ENCODE results near the gene PPM1A.

The PPM1A gene

GRCh38 chr14:60248697-60249318 is at the start of gene PPM1A:
Gene PPM1A, plus strand, starts transcription at chr14:60249221. Its CDS starts 33,483 bp downstream, at chr14:60282704.
- peak; percentile 85 for DNase-seq

DNA sequence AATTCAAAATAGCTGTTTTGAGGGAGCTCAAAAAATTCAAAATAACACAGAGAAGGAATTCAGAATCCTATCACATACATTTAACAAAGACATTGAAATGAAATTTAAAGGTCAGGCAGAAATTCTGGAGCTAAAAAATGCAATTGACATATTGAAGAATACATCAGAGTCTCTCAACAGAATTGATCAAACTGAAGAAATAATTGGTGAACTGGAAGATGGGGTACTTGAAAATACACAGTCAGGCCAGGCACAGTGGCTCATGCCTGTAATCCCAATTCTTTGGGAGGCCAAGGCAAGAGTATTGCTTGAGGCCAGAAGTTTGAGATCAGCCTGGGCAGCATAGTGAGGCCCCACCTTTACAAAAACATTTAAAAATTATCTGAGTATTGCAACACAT is 49.7 kb upstream of the PPM1A start:
- no peak for DNase-seq

- no peak for DNase-seq
Observed at GRCh38 chr14:60204104-60204842, 44.7 kb upstream of the PPM1A start.

DNA sequence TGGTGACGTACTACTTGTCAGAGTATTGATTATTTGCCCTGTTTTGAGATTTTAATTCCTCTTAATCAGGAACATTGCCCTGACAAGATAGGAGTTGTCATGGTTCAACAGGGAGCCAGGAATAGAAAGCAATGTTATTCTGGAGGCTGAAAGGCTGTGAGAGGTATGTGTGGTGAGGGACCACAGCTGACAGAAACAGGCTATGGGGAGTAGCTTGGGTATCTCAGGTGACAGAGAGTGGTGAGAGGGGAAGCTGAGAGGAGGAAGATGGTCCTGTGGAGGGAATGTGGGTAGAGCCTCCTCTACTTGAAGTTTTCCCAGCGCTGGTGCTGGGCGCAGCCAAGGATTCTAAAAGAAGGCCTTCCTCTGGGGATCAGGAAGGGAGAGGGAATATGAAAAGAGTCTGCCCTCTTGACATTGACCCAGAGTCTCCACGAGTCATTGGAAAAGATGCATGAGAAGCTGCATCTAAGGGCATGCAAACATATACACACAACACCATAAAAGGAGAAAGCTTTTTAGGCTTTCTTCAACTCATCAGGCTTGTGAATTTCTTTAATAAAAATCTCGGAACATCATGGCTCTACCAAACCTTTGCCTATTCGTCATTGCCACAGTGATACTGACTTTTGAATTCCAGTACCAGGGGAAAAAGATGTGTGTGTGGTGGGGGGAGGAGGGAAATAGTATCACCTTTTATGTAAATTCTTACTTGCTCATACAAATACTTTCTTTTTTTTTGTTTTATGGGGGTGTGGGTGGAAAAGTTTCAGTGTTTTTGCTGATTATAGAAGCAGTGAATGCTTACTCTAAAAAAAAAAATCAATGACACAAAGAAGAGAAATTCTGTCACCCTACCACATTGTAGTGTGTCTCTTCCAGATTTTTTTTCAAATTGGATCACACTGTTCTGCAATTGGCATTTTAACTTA is 43.9 kb upstream of the PPM1A start:
- DNase-seq, result no peak

DNA sequence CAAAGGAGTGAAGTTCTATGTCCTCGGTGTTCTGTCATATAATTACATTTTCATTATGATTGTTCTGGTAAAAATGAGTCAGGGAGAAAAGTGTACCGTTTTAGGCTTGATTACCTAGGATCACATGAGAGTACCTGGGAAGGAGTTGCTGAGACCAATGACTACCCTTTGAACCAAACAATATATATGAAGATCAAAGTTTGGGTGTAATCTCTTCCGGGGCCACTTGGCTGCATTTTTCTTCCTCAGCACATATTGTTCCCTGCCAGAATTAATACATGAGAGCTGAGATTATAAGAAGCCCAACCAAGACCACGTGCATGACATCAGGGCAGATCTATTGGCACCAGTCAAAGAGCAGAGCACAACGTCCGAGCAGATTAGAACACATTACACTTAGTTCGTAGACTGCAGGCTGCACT is 42.8 kb upstream of the PPM1A start:
- no peak for DNase-seq

DNA sequence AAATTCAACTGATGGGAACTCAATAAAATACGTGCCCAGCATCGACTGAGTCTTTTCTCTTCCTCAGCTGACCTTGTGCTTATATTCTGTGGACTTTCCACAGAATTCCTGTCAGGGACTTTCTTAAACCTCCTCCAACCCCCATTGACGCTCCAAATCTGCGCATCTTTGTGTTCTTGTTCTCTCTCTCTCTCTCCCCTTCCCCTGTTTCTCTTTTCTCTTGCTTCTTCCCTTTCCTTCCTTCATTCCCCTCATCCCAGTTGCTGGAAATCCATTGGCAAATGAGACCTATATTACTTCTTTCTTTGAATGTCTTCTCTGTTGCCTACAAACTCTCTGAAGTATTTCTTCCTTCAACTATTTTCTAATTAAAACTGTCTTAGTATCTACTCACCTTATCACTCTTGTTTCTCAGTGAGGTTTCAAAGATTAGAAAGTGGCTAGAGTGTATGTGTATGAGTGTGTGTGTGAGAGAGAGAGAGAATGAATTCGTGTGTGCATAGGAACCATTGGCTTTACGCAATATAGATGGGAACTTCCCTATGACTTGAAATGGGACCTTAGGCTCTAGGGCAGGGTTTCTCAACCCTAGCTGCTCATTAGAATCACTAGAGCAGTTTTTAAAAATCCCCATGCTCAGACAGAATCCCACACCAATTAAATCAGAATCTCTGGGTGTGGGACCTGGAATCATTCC is 42.0 kb upstream of the PPM1A start:
- DNase-seq, result no peak

DNA sequence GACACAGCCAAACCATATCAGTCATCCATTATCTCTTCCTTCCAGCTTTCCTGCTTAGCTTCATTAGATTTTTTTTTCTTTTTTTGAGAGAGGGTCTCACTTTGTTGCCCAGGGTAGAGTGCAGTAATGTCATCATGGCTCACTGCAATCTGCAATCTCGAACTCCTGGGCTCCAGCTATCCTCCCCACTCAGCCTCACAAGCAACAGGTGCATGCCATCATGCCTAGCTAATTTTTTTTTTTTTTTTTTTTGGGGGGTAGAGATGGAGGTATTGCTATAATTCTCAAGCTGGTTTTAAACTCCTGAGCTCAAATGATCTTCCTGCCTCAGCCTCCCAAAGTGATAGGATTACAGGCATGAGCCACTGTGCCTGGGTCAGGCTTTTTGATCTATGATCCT is 38.3 kb upstream of the PPM1A start:
- DNase-seq, result no peak

DNA sequence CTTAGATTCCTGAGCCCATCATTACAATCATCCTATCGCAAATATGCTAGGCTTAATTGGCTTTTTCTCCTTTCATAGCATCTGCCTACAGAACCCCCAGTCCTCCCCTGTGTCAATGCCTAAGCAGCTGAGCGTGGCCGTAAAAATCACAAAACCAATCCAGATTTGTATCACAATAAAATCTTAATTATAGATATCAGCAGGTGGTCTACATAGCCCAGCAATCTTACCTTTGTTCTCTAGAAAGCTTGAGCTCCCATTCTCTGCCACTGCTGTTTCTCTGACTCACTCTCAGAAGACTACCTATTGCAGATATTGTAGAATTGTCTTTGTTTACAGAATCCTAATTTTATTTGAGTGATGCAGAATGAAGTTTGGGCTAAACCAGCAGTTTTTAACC is 37.9 kb upstream of the PPM1A start:
- DNase-seq, result no peak

DNA sequence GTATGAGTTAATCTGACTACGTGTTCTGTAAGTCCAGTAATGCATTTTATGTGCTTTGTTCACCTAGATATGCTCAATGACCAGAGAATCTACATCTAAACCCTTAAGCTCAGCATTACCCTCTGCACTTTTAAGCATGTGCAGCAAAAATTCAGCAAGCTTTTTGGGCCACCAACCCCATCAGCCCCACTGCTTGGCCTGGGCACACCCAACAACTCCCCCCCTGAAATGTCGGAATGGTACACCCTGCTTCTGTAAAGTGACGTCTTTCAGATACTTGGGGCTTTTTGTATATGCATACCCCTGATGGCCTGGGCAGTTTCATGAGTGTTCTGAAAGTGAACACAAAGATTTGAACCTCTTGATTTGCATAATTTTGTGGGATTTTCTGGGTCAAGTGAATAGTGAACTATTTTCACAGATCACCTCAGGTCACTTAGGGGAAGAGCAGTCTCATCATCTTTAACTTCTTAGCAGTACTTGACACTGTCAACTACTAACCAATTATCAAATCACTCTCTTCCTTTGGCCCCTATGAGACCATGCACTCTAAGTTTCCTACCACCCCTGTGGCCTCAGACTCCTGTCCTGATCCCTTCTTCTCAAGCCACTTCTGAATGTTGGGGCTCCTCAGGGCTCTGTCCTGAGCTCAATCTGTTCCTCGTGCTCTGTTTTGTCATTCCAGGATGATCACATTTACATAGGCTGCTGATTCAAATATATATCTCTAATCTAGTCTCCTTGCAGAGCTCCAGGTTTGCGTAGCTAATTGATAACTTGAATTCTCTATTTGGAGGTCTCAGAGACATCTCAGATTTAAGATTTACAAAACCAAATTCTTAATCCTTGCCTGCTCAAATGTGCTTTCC is 36.3 kb upstream of the PPM1A start:
- DNase-seq, result no peak

DNA sequence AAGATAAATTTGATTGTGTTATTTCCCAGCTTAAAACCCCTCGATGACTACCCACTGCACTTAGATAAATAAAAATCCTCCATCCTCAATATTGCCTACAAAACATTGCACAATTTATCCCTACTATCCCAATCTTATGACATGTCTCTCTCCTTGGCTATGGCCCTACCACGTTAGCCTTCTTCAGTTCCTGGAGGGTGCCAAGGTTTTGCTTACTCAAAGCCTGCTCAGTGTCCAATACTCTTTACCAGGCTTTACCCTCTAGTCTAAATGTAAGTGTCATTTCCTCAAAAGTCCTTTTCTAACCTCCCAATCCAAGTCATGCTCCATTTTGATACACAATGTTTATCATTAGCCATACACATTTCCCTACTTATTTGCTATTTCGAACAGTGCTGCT is 35.0 kb upstream of the PPM1A start:
- no peak for DNase-seq

- no peak for DNase-seq
Observed at GRCh38 chr14:60214415-60215126, 34.5 kb upstream of the PPM1A start.

- DNase-seq, result no peak
Observed at GRCh38 chr14:60215127-60215444, 33.9 kb upstream of the PPM1A start.

GRCh38 chr14:60215520-60216420 is 33.3 kb upstream of the PPM1A start:
- DNase-seq, result no peak

DNA sequence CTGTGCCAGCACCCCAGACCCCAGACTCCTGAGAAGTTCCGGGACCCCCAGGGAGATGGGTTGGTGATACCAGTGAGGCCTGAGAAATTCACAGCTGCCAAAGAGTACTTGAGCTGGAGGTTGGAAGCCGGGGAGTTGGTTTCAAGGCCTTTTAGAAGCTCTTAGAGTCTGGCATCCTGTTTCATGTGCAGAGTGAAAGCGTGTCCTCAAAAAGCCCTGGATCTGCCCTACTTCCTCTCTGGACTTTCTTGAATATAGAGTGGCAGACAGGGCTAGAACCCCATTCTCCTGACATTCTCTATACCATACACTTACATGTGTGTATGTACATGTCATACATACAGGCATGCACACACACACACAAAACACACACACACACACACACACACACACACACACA is 31.3 kb upstream of the PPM1A start:
- DNase-seq, result peak; percentile 50

DNA sequence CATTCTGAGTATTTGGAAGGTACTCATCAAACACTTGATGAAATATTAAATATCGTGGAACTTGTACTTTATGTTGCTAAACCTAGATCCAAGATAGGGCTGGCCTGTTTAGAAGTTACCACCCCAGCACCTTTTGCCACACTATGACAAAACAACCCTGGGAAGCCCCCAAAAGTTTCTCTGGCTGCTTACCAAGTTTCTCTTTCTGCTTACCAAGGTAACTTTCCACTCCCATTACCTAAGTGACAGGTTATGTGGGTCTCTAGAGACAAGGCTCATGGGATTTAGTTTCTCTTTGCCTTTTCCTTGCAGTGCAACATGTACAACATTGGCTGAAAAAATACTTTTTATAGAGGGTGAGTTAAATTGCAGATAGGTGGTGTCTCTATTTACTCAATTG is 28.9 kb upstream of the PPM1A start:
- DNase-seq, result no peak

- DNase-seq, result no peak
Observed at GRCh38 chr14:60220917-60221316, 28.1 kb upstream of the PPM1A start.

GRCh38 chr14:60221457-60221856 is 27.6 kb upstream of the PPM1A start:
- DNase-seq, result no peak

- peak; percentile 77 for DNase-seq
Observed at GRCh38 chr14:60222820-60223219, 26.2 kb upstream of the PPM1A start.

DNA sequence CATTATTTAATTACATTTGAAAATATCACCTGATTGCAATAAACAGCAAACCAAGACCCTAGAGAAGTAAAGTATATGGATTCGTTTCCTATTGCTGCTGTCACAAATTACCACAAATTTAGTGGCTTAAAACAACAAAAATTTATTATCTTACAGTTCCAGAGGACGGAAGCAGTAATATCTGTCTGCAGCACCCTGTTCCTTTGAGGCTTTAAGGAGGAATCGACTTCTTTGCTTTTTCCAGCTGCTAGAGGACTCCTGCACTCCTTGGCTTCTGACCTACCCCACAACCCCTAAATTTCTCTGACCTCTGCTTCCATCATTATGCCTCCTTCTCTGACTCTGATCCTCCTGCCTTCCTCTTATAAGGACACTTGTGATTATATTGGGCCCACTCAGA is 23.8 kb upstream of the PPM1A start:
- no peak for DNase-seq

GRCh38 chr14:60226298-60226697 is 22.7 kb upstream of the PPM1A start:
- DNase-seq, result no peak

Data from DMS79 (cell line).